HG02588 (cell line): Measurements from ENCODE around the gene RASSF1.

Experiments
- ATAC-seq: cut with Tn5 transposase; IDR thresholded peaks from one replicate; pipeline ENCODE4 v1.9.1; 2021; ENCODE audit warnings: mild to moderate bottlenecking, moderate library complexity; ENCODE audit not compliant: unreplicated experiment

The RASSF1 gene

GRCh38 chr3:50365842-50366220 lies 25.2 kb upstream of the RASSF1 start:
- ATAC-seq = no peak

GRCh38 chr3:50365080-50365841 lies 24.6 kb upstream of the RASSF1 start:
- peak; percentile 80 for ATAC-seq

- peak; percentile 3 for ATAC-seq
Measured at GRCh38 chr3:50364573-50365079, 24.0 kb upstream of the RASSF1 start.

GRCh38 chr3:50359760-50360110 lies 19.1 kb upstream of the RASSF1 start:
- peak; percentile 14 for ATAC-seq

- peak; percentile 95 for ATAC-seq
Measured at GRCh38 chr3:50358911-50359759, 18.5 kb upstream of the RASSF1 start, which contains the start of gene TMEM115. Gene TMEM115 (minus strand): TSS chr3:50359521. CDS start chr3:50359063, 458 bp downstream.

GRCh38 chr3:50358355-50358910 lies 17.8 kb upstream of the RASSF1 start:
- ATAC-seq = no peak

- ATAC-seq = no peak
Measured at GRCh38 chr3:50357481-50357880, 16.8 kb upstream of the RASSF1 start.

GRCh38 chr3:50356553-50356952 lies 15.9 kb upstream of the RASSF1 start:
- no peak for ATAC-seq

GRCh38 chr3:50355829-50356552 lies 15.4 kb upstream of the RASSF1 start:
- no peak for ATAC-seq

GRCh38 chr3:50354850-50355249 lies 14.2 kb upstream of the RASSF1 start:
- no peak for ATAC-seq

- ATAC-seq = no peak
Measured at GRCh38 chr3:50354186-50354764, 13.6 kb upstream of the RASSF1 start.

GRCh38 chr3:50353245-50354004 lies 12.8 kb upstream of the RASSF1 start:
- ATAC-seq = no peak

GRCh38 chr3:50352781-50353180 lies 12.1 kb upstream of the RASSF1 start:
- ATAC-seq = no peak

GRCh38 chr3:50351323-50351697 lies 10.7 kb upstream of the RASSF1 start:
- ATAC-seq = no peak

GRCh38 chr3:50350527-50351322 lies 10.1 kb upstream of the RASSF1 start, which contains the start of the genes CYB561D2 and NPRL2:
Gene CYB561D2 (plus strand): TSS chr3:50350862. CDS start chr3:50351434, 572 bp downstream.
Gene NPRL2 (minus strand): TSS chr3:50350775. CDS start chr3:50350652, 123 bp downstream.
- ATAC-seq = peak; percentile 79

- ATAC-seq = no peak
Measured at GRCh38 chr3:50350213-50350526, 9.5 kb upstream of the RASSF1 start.

GRCh38 chr3:50347187-50347813 lies 6.7 kb upstream of the RASSF1 start:
- ATAC-seq = no peak

GRCh38 chr3:50345586-50346234 lies 5.1 kb upstream of the RASSF1 start, which contains the start of gene ZMYND10:
Gene ZMYND10 (minus strand): TSS chr3:50345732. CDS start chr3:50345579, 153 bp downstream.
- no peak for ATAC-seq
